ENCODE measurements around the gene STK40. TPM values are rescaled to one million over a fixed set of nuclear protein-coding genes. Genes with fewer than 3 reads are reported as not detected.

STK40 gene
- total RNA-seq, 1 experiment from 2014 or later, result 26.2 TPM

- no peak overlapping the region for H3K18ac ChIP-seq (ENCODE audit: insufficient read length, low read depth, low read length)
- H3K27me3 Mint-ChIP-seq (ENCODE audit: low read depth), result no peaks in the 10 kb centered on the region
- H3K79me2 ChIP-seq (ENCODE audit: insufficient read depth, low read length), result no peaks in the 10 kb centered on the region
- no peak overlapping the region for H2BK20ac ChIP-seq (ENCODE audit: low read depth, low read length, poor library complexity, severe bottlenecking)
- H2AFZ ChIP-seq (ENCODE audit: low read length), result no peak overlapping the region
- H4K91ac ChIP-seq (ENCODE audit: insufficient read length, low read depth, low read length), result no peak overlapping the region
- H3K27me3 ChIP-seq (ENCODE audit: insufficient read depth, low read length), result no peaks in the 10 kb centered on the region
- no peak overlapping the region for H2BK5ac ChIP-seq (ENCODE audit: insufficient read length, low read length)
- no peaks in the 10 kb centered on the region for H3K79me1 ChIP-seq (ENCODE audit: insufficient read depth, low read depth, low read length, poor library complexity, severe bottlenecking)
- no peaks in the 10 kb centered on the region for H3K4me1 ChIP-seq (ENCODE audit: insufficient read depth, low read length)
- no peak overlapping the region for H4K5ac ChIP-seq (ENCODE audit: insufficient read length, low read depth, low read length)
- H3K9me3 ChIP-seq (ENCODE audit: control insufficient read depth, low read depth, low read length), result no peaks in the 10 kb centered on the region
- no peak overlapping the region for H3K4ac ChIP-seq (ENCODE audit: low read depth, low read length)
- no peak overlapping the region for H3T11ph ChIP-seq (ENCODE audit: low read length)
- H2BK15ac ChIP-seq (ENCODE audit: low read depth, low read length), result no peak overlapping the region
- no peak overlapping the region for H2BK120ac ChIP-seq (ENCODE audit: low read depth, low read length, poor library complexity, severe bottlenecking)
- no peak overlapping the region for H3K23ac ChIP-seq (ENCODE audit: insufficient read length, low read depth, low read length)
- WGBS (ENCODE audit: extremely low coverage, insufficient read length, low lambda C conversion rate), result no CpG with 5 or more reads among the region's 1 CpG
- H3K9ac ChIP-seq (ENCODE audit: extremely low read depth, insufficient read length, low read length), result no peak overlapping the region
- no peak for DNase-seq
- no peak overlapping the region for H3K27ac Mint-ChIP-seq
- no peaks in the 10 kb centered on the region for H3K36me3 Mint-ChIP-seq (ENCODE audit: insufficient read depth in 1 of 3, low read depth in 3 of 3)
- H4K20me1 ChIP-seq (ENCODE audit: control insufficient read depth, insufficient read depth, insufficient read length), result no peaks in the 10 kb centered on the region
- no peak overlapping the region for H2AK5ac ChIP-seq (ENCODE audit: insufficient read length, low read length)
- H3K4me2 ChIP-seq (ENCODE audit: insufficient read depth, insufficient read length, low read length), result no peak overlapping the region
- no peaks in the 10 kb centered on the region for H3K23me2 ChIP-seq (ENCODE audit: insufficient read length, low read depth, low read length, poor library complexity, severe bottlenecking)
- no peak overlapping the region for H4K8ac ChIP-seq (replicated peaks; ENCODE audit: insufficient read length, low read depth, low read length)
- no peaks in the 10 kb centered on the region for H3K9me3 Mint-ChIP-seq
- H2BK12ac ChIP-seq (ENCODE audit: insufficient read length, low read depth, low read length), result no peak overlapping the region
- H3K14ac ChIP-seq (ENCODE audit: insufficient read depth, low read length), result no peak overlapping the region
- no peak overlapping the region for H3K4me3 Mint-ChIP-seq
- TF ChIP-seq, protein P1, sequence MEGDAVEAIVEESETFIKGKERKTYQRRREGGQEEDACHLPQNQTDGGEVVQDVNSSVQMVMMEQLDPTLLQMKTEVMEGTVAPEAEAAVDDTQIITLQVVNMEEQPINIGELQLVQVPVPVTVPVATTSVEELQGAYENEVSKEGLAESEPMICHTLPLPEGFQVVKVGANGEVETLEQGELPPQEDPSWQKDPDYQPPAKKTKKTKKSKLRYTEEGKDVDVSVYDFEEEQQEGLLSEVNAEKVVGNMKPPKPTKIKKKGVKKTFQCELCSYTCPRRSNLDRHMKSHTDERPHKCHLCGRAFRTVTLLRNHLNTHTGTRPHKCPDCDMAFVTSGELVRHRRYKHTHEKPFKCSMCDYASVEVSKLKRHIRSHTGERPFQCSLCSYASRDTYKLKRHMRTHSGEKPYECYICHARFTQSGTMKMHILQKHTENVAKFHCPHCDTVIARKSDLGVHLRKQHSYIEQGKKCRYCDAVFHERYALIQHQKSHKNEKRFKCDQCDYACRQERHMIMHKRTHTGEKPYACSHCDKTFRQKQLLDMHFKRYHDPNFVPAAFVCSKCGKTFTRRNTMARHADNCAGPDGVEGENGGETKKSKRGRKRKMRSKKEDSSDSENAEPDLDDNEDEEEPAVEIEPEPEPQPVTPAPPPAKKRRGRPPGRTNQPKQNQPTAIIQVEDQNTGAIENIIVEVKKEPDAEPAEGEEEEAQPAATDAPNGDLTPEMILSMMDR (conservative IDR thresholded peaks at IDR 0.05), result no peak
- H3K4me1 Mint-ChIP-seq, result no peaks in the 10 kb centered on the region
- H3K56ac ChIP-seq (ENCODE audit: insufficient read length, low read depth, low read length), result no peak overlapping the region
- H3K27ac ChIP-seq (ENCODE audit: insufficient read length, low read depth, low read length), result no peak overlapping the region
These were observed 47.4 kb upstream of the STK40 start for GRCh38 chr1:36433102-36433501.

All from H9 (cell line).